MM.1S (cell line): Measurements from ENCODE around the gene CERS2.

Experiments
- CTCF ChIP-seq: fragments of 300-600 bp; sonication (generic); IDR thresholded peaks from 2 replicates; pipeline ENCODE4 v1.5.1; 2016; ENCODE audit warnings: antibody characterized with exemption, low read length, mixed read lengths
- EZH2 ChIP-seq: fragments of 300-600 bp; sonication (generic); optimal IDR thresholded peaks from 2 replicates; pipeline ENCODE3; 2017; ENCODE audit warnings: low read depth, mild to moderate bottlenecking, antibody characterized with exemption, low read length, mixed read lengths
- EZH2phosphoT487 ChIP-seq: fragments of 300-600 bp; sonication (generic); IDR thresholded peaks from 2 replicates; pipeline ENCODE4 v1.6.1; 2018; ENCODE audit warnings: antibody characterized with exemption, low read length

DNA sequence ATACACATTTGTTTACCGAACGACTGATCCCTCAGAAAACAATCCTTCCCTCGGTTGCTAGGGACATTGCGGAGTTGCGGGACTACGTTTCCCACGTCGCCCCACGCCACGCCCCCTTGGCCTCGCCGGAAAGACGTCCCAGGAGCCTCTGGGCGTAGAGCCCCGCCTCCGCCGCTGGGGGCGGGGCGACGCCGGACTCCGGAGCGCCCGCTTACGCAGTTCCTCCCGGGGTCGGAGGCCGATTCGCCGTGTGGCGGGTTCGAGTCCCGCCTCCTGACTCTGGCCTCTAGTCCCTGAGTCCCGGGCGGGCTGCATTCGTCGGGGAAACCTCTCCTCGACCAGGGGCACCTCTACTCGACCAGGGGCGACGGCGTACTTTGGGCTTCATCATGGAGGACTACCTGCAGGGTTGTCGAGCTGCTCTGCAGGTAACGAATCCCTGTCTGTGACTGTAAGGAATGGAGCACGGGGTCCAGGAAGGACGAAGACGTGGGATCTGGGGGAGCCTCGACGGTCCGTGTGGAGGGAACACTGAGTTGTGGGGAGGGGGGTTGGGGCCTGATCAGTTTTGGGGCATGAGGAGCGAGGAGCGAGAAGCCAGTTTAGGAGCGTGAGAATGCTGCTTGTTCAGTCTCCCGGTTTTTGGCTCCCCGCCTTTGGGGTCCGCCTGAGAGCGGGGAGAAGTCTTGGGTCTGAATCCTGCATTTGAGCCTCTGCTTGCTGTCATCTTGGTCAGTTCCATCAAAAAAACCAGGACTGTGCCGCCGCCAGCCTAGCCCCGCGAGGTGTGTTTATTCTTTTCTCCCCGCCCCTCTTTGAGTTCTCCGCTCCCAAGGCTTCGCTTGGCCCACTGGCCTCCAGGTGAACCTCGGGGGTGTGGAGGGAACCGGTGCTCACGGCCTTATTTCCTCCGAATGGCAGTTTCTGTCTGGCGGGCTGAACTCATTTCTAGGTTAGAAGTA lies 33.9 kb upstream of the CERS2 start, which contains the start of gene PRUNE1:
- TF ChIP-seq EZH2: no peak
- no peak for TF ChIP-seq CTCF
- no peak for TF ChIP-seq EZH2phosphoT487
